H1 (cell line): ENCODE results near the gene KRTAP2-3.

Source experiments
- BACH1 ChIP-seq: IDR thresholded peaks from 2 replicates; pipeline ENCODE4 v1.6.1; 2012; ENCODE audit warnings: low read length, improper control_type of control experiment
- CBX5 ChIP-seq: fragments of 300-800, 300-1000 bp; sonication (generic); IDR thresholded peaks from 2 replicates; pipeline ENCODE4 v1.7.1; 2016; ENCODE audit warnings: antibody characterized with exemption, low read length, low read depth
- TF ChIP-seq, protein P1 (sequence below), 3 experiments: IDR thresholded peaks; 1 replicate in 2 of 3; 2 replicates in 1 of 3; pipeline versions ENCODE4 v1.5.1 to v1.6.1; 2011; ENCODE audit warnings: low read length in 3 of 3, mild to moderate bottlenecking in 3 of 3, inconsistent platforms in 2 of 3, low read depth in 1 of 3, moderate library complexity in 1 of 3; ENCODE audit not compliant: insufficient read depth in 1 of 3; ENCODE audit errors: control extremely low read depth in 1 of 3

DNA sequence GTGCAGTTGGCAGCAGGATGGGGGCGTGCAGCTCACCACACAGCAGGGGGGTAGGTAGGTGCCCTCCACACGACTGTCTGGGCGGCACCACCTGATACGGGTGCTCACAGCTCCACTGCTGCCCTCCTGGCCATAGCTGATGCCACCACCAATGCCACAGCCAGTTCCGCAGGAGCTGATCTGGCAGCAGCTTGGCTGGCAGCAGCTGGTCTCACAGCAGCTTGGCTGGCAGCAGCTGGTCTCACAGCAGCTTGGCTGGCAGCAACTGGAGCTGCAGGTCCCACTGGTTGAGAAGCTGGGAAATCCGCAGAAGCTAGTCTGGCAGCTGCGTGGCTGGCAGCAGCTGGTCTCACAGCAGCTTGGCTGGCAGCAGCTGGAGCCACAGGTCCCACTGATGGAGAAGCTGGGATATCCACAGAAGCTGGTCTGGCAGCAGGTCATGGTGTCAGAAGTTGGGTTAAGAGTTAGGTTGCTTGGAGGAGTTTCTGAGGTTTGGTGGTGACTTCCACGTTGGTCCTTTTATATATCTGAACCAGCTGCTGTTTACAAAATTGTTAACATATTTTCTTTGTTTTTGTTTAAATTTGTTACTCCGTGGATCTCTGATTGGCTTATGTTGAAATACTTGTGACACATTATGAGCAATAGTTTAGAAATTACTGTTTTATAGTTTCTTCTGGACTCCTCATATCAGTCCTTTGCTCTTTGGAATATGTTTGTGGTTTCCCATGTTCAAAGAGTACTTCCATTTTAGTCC is 33.0 kb downstream of the KRTAP2-3 start, which contains the start of gene KRTAP1-5:
- TF ChIP-seq CBX5 (no peak), BACH1 (no peak)
- TF ChIP-seq, protein P1, sequence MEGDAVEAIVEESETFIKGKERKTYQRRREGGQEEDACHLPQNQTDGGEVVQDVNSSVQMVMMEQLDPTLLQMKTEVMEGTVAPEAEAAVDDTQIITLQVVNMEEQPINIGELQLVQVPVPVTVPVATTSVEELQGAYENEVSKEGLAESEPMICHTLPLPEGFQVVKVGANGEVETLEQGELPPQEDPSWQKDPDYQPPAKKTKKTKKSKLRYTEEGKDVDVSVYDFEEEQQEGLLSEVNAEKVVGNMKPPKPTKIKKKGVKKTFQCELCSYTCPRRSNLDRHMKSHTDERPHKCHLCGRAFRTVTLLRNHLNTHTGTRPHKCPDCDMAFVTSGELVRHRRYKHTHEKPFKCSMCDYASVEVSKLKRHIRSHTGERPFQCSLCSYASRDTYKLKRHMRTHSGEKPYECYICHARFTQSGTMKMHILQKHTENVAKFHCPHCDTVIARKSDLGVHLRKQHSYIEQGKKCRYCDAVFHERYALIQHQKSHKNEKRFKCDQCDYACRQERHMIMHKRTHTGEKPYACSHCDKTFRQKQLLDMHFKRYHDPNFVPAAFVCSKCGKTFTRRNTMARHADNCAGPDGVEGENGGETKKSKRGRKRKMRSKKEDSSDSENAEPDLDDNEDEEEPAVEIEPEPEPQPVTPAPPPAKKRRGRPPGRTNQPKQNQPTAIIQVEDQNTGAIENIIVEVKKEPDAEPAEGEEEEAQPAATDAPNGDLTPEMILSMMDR (IDR thresholded peaks at IDR 0.05; ENCODE audit: control extremely low read depth in 1 of 3, insufficient read depth in 1 of 3, low read depth in 1 of 3, low read length in 3 of 3) = no peak
